Inflammatory macrophage treated with lipopolysaccharide for 4 hours (primary cell): ENCODE results near the gene ST8SIA5.
"Not testable (repeated sequence)": the region's sequence is repeated elsewhere in the genome, so short reads cannot be mapped to it uniquely, and the experiment has no call there.

Experiments used
- DNase-seq: peaks from one replicate; pipeline ENCODE4 v3.0.0-alpha.2; 2020

The ST8SIA5 gene, protein sequence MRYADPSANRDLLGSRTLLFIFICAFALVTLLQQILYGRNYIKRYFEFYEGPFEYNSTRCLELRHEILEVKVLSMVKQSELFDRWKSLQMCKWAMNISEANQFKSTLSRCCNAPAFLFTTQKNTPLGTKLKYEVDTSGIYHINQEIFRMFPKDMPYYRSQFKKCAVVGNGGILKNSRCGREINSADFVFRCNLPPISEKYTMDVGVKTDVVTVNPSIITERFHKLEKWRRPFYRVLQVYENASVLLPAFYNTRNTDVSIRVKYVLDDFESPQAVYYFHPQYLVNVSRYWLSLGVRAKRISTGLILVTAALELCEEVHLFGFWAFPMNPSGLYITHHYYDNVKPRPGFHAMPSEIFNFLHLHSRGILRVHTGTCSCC

GRCh38 chr18:46756559-46757201, at the start of gene ST8SIA5:
ST8SIA5 (minus strand) TSS chr18:46757053; CDS start chr18:46756508, 545 bp downstream.
- DNase-seq: no peak

DNA sequence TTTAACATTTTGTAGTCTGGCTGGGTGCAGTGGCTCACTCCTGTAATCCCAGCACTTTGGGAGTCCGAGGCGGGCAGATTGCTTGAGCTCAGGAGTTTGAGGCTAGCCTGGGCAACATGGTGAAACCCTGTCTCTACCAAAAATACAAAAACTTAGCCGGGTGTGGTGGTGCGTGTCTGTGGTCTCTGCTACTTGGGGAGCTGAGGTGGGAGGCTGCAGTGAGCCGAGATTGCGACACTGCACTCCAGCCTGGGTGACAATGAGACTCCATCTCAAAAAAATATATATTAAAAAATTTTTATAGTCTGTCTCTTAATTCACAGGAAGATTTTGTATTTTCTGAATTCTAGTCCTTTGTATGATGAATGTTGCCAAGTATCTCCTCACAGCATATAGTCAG, 39.1 kb upstream of the ST8SIA5 start:
- DNase-seq: not testable (repeated sequence)

DNA sequence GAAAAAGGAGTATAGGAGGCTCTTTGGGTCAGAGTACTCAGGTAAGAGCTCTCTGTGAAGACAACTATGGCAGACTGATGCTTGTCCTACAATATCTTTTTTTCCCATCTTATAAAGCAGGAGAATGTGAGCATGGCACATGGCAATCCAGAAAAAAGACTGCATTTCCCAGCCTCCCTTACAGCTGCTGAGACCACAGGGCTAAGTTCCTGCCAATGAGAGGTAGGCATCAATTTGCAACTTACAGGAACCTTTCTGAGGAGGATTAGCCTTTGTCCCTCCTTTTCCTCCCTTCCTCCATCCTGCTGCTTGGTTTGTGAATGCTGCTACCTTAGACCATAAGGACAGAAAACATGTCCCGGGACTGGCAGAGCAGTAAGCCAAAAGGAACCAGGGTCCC, 37.8 kb upstream of the ST8SIA5 start:
- DNase-seq: no peak

GRCh38 chr18:46793565-46793964, 36.7 kb upstream of the ST8SIA5 start:
- DNase-seq: no peak

DNA sequence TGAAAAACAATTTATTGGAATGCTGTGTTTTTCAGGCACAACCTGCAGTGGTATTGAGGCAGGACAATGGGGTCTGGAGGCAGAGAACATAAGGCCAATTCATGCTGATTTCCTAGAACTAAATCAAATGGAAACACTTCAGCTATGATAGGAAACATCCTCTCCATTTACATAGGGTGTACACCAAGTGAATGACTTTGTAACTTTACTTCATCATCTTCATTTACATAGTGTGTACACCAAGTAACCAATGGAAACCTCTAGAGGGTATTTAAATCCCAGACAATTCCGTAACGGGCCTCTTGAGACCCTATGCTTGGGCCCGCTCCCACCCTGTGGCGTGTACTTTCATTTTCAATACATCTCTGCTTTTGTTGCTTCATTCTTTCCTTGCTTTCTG, 32.2 kb upstream of the ST8SIA5 start:
- no peak for DNase-seq

- DNase-seq: no peak
These were observed 30.8 kb upstream of the ST8SIA5 start for GRCh38 chr18:46787674-46788073.

DNA sequence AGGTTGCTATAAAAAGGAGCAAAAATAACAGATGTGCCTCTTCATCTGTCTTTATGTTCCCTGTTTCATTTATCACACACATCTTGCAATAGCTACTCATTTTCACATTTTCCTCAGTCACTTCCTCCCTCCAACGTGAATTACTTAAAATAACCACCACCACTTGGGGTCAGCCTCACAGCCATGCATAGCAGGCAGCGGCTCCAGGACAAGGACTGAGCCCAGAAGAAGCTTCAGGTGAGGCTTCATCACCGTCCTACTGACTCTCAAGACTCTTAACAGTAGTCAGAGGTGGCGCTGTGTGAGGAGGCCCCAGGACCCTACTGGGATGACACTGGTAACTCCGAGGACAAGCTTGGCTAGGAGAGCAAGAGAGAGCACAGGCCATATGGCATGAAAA, 15.5 kb upstream of the ST8SIA5 start:
- DNase-seq: peak; percentile 32

DNA sequence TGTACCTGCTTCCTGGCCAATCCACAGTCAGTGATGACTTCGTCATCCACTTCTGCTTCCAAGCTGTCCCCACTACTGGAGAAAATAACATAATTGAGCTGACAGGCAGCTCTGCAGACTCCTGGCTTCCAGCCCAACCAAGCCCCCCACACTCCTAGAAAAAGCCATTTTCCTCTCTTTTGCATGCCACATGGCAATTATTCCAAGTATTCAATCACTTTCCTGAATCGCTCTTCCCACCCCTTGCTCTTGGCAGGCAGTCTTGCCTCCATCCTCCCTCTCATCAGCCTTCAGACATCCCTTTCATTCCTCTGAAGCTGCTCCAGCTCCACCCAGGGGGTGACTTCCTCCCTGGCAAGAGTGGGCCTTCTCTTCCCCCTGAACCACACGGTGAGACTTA, 14.3 kb upstream of the ST8SIA5 start:
- DNase-seq: no peak

DNA sequence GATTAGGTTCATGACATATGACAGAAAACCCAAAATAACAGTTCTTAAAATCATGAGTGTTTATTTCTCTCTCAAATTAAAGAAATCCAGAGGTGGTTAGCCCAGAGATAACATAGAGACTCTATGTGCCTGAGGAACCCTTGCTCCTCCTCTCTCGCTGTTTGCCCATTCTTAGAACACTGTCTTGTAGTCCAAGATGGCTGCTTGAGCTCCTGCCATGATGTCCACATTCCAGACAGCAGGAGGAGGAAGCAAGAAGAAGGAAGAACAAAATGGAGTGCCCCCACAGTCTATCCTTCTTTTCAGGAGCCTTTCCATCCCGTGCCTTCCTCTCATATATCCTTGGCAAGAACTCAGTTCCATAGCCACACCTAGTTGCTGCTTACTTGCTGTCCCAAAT, 13.9 kb upstream of the ST8SIA5 start:
- DNase-seq: no peak

DNA sequence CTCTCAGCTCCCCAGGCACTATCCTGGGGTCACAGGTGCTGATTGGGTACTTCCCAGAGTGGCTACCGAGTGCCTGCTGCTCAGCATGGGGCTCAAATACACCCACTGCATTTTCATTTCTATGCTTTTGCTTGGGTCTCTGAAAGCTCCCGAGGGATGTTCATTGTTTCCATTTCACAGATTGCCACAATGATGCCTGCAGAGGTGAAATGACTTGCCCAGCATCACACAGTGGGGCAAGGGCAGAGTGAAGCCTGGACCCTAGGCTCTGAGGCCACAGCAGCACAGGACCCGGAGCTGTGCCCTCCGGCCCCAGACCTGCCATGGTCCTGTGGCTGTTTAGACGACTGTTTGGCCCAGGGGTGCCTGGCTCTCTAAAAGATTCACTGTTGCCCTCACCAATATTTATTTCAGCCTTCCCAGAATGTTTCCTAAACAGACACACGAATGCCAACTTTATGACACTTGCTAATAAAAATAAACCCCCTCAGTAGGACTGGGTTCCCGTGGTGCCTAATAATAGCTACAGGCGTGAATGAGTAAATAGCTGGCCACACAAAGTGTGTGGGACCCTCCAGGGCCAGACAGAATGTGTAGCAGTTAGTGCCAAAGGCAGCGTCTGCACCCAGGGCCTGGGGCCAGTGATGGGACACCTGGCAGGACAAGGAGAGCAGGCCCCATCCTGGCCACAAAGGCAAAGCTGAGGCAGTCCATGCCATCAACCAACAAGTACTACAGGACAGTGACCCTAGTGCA, 11.5 kb upstream of the ST8SIA5 start:
- DNase-seq: no peak

- no peak for DNase-seq
These were observed 10.4 kb upstream of the ST8SIA5 start for GRCh38 chr18:46767217-46767616.

- DNase-seq: no peak
These were observed 7.7 kb upstream of the ST8SIA5 start for GRCh38 chr18:46764586-46764985.

- DNase-seq: no peak
These were observed 4.4 kb upstream of the ST8SIA5 start for GRCh38 chr18:46761059-46761769.

GRCh38 chr18:46759890-46760289, 3.0 kb upstream of the ST8SIA5 start:
- DNase-seq: no peak

GRCh38 chr18:46756025-46756558, 761 bp downstream of the ST8SIA5 start:
- no peak for DNase-seq

GRCh38 chr18:46755315-46756024, 1.4 kb downstream of the ST8SIA5 start:
- DNase-seq: peak; percentile 18

DNA sequence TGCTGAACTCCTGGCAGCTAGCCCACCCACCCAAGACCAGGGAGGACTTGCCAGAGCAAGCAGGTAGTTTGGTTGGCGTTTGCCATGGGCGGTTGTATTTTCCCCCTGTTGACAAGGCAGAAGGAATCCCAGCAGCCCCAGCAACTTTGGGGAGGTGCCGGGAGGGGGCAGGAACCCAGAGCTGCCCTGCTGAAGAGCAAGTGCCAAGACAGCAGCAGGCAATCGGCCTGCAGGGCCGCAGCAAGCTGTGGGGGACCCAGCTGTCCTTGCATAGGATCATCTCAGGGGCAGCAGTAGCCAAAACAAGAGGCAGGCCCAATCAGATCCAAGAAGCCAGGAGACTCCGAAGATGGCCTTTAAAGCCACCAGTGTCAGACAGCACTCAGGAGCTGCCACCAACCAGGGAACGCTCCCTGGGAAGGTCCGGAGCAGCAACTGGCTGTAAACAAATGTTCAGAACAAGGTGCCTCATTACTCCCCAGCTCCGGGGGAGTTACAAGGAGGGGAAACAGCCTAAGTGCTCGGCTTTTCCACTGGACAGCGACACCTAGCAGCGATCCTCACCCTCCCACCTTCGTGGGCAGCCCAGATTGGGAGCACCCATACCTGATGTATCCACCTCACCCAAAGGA, 2.1 kb downstream of the ST8SIA5 start:
- no peak for DNase-seq

- peak; percentile 76 for DNase-seq
These were observed 2.7 kb downstream of the ST8SIA5 start for GRCh38 chr18:46754188-46754587.

GRCh38 chr18:46751882-46752281, 5.0 kb downstream of the ST8SIA5 start:
- no peak for DNase-seq

GRCh38 chr18:46750626-46751025, 6.2 kb downstream of the ST8SIA5 start:
- DNase-seq: no peak

GRCh38 chr18:46748466-46748865, 8.4 kb downstream of the ST8SIA5 start:
- no peak for DNase-seq

- DNase-seq: no peak
These were observed 16.8 kb downstream of the ST8SIA5 start for GRCh38 chr18:46740046-46740445.
